PC-3 (cell line): Measurements from ENCODE around the gene AHDC1. TPM values are rescaled to one million over a fixed set of nuclear protein-coding genes. Genes with fewer than 3 reads are reported as not detected.

ENCODE experiments used
- ATAC-seq: fragments of 200-7000 bp; cut with Tn5 transposase; 2 replicates; pipeline ENCODE4 v1.9.1; 2020; ENCODE audit warnings: mild to moderate bottlenecking, moderate library complexity
- BruUV-seq: library from RNA; stranded (reverse); fragments of 400-500 nt; replicated peaks from 2 replicates; lab custom pipeline; 2021; lab: Mats Ljungman, UMichigan
- CTCF ChIA-PET: fragments of 300-600 bp; sonication (Branson Sonifier 250); formaldehyde crosslinking; loops from one replicate; lab custom pipeline; 2022; ENCODE audit warnings: antibody characterized with exemption; lab: Charles Lee
- POLR2A ChIA-PET: fragments of 300-600 bp; sonication (Branson Sonifier 250); formaldehyde crosslinking; loops from one replicate; lab custom pipeline; 2022; ENCODE audit warnings: antibody characterized with exemption; ENCODE audit not compliant: unreplicated experiment; lab: Charles Lee
- DNase-seq: peaks from one replicate; pipeline ENCODE4 v3.0.0-alpha.2; 2015
- H2AFZ ChIP-seq: fragments of 300-600 bp; sonication (generic); 2 replicates; pipeline ENCODE4 v1.6.0; 2016; ENCODE audit warnings: antibody characterized with exemption, low read length
- H3F3A ChIP-seq: fragments of 300-600 bp; sonication (generic); one replicate; pipeline ENCODE4 v1.6.0; 2017; ENCODE audit warnings: antibody characterized with exemption, low read length, control low read depth, mild to moderate bottlenecking; ENCODE audit not compliant: unreplicated experiment
- H3K27ac ChIP-seq: fragments of 300-600 bp; sonication (generic); 2 replicates; pipeline ENCODE4 v1.5.1; 2016; ENCODE audit warnings: mild to moderate bottlenecking, low read length
- H3K27me3 ChIP-seq: fragments of 300-600 bp; sonication (generic); 2 replicates; pipeline ENCODE4 v1.6.1; 2016; ENCODE audit warnings: low read length, mixed read lengths
- H3K36me3 ChIP-seq: fragments of 300-600 bp; sonication (generic); 2 replicates; pipeline ENCODE4 v1.6.1; 2016; ENCODE audit warnings: low read depth, mixed run types, low read length, mixed read lengths
- H3K4me1 ChIP-seq: fragments of 300-600 bp; sonication (generic); 2 replicates; pipeline ENCODE4 v1.5.1; 2016; ENCODE audit warnings: low read length; ENCODE audit not compliant: insufficient read depth
- H3K4me2 ChIP-seq: fragments of 300-600 bp; sonication (generic); 2 replicates; pipeline ENCODE4 v1.6.0; 2016; ENCODE audit warnings: low read length
- H3K4me3 ChIP-seq: fragments of 300-600 bp; sonication (generic); 2 replicates; pipeline ENCODE4 v1.5.1; 2016; ENCODE audit warnings: mild to moderate bottlenecking, low read length, mixed read lengths
- H3K79me2 ChIP-seq: fragments of 300-600 bp; sonication (generic); 2 replicates; pipeline ENCODE4 v1.6.1; 2017; ENCODE audit warnings: low read length, mixed read lengths
- H3K9ac ChIP-seq: fragments of 300-600 bp; sonication (generic); 2 replicates; pipeline ENCODE4 v1.6.0; 2016; ENCODE audit warnings: mild to moderate bottlenecking, low read length
- H3K9me2 ChIP-seq: fragments of 300-600 bp; sonication (generic); replicated peaks from 2 replicates; pipeline ENCODE4 v1.6.1; 2016; ENCODE audit warnings: mixed run types, low read length, mixed read lengths
- H3K9me3 ChIP-seq: fragments of 300-600 bp; sonication (generic); 2 replicates; pipeline ENCODE4 v1.6.1; 2016; ENCODE audit warnings: low read length, mixed read lengths
- H4K20me1 ChIP-seq: fragments of 300-600 bp; sonication (generic); 2 replicates; pipeline ENCODE4 v1.6.1; 2016; ENCODE audit warnings: low read length, mixed read lengths
- CTCF ChIP-seq: fragments of 300-600 bp; sonication (generic); conservative IDR thresholded peaks from 2 replicates; pipeline ENCODE4 v1.5.1; 2017; ENCODE audit warnings: antibody characterized with exemption, low read depth, mild to moderate bottlenecking, low read length
- EZH2 ChIP-seq: fragments of 300-600 bp; sonication (generic); IDR thresholded peaks from one replicate; pipeline ENCODE4 v1.6.1; 2017; ENCODE audit warnings: antibody characterized with exemption, mild to moderate bottlenecking, low read length; ENCODE audit not compliant: unreplicated experiment
- EZH2phosphoT487 ChIP-seq: fragments of 300-600 bp; sonication (generic); IDR thresholded peaks from 2 replicates; pipeline ENCODE4 v1.6.1; 2018; ENCODE audit warnings: mild to moderate bottlenecking, antibody characterized with exemption, low read length, borderline replicate concordance
- intact Hi-C: fragments of 100-400 bp; cut with micrococcal nuclease; formaldehyde crosslinking; loops from 2 replicates; pipeline ENCODE4 v1.9.0; 2023
- total RNA-seq: library from RNA; depleted of rRNA; stranded (reverse); fragments of >200 nt; gene quantifications from 2 replicates; pipeline ENCODE4 v1.2.3, GENCODE V29; 2014

The AHDC1 gene
- total RNA-seq, 1 experiment from 2014 or later: 15.2 TPM

GRCh38 chr1:27650539-27651175 is 46.7 kb upstream of the AHDC1 start:
- Histone ChIP-seq H3K27me3 (no peaks in the 10 kb centered on the region), H3K36me3 (no peaks in the 10 kb centered on the region), H3K79me2 (no peaks in the 10 kb centered on the region), H3K27ac (no peak overlapping the region), H3F3A (no peaks in the 10 kb centered on the region), H3K4me3 (no peak overlapping the region), H3K4me2 (0 out of 2 replicates have a peak overlapping the region, but pooled peaks have one; percentile 21), H2AFZ (peak overlapping the region; percentile 51), H3K9ac (no peak overlapping the region), H3K4me1 (peaks cover 8% of the 10 kb centered on the region), H3K9me3 (no peaks in the 10 kb centered on the region), H3K9me2 (no peaks in the 10 kb centered on the region), H4K20me1 (no peaks in the 10 kb centered on the region)
- intact Hi-C loops: no loop called here
- ChIA-PET CTCF (no interaction called here), POLR2A (no interaction called here)
- DNase-seq: peak; percentile 44
- TF ChIP-seq CTCF: no peak
- no peak for TF ChIP-seq EZH2phosphoT487
- no peak for TF ChIP-seq EZH2
- no TSS peak for BruUV-seq
- ATAC-seq: peak; percentile 57

- Histone ChIP-seq H3K4me1 (peaks cover 8% of the 10 kb centered on the region), H3K9me2 (no peaks in the 10 kb centered on the region), H2AFZ (peak overlapping the region; percentile 51; the same call in 1 of the 2 replicates), H3K4me2 (no peak overlapping the region), H3K9me3 (no peaks in the 10 kb centered on the region), H4K20me1 (no peaks in the 10 kb centered on the region), H3K4me3 (no peak overlapping the region), H3K9ac (no peak overlapping the region), H3K27ac (no peak overlapping the region), H3K36me3 (no peaks in the 10 kb centered on the region), H3F3A (no peaks in the 10 kb centered on the region), H3K27me3 (no peaks in the 10 kb centered on the region), H3K79me2 (no peaks in the 10 kb centered on the region)
- ATAC-seq (no peak), DNase-seq (no peak)
- no TSS peak for BruUV-seq
- CTCF ChIA-PET: no interaction called here
- TF ChIP-seq EZH2phosphoT487 (no peak), EZH2 (no peak), CTCF (no peak)
- POLR2A ChIA-PET: no interaction called here
- intact Hi-C loops: no loop called here
Observed at GRCh38 chr1:27650171-27650538, 46.2 kb upstream of the AHDC1 start.

GRCh38 chr1:27649306-27649635 is 45.3 kb upstream of the AHDC1 start:
- Histone ChIP-seq H3K27me3 (no peaks in the 10 kb centered on the region), H3K4me1 (peaks cover 8% of the 10 kb centered on the region), H4K20me1 (no peaks in the 10 kb centered on the region), H3K9me2 (no peaks in the 10 kb centered on the region), H3K4me2 (no peak overlapping the region), H3K9ac (no peak overlapping the region), H3K79me2 (no peaks in the 10 kb centered on the region), H3F3A (no peaks in the 10 kb centered on the region), H3K4me3 (no peak overlapping the region), H3K36me3 (no peaks in the 10 kb centered on the region), H3K9me3 (no peaks in the 10 kb centered on the region), H3K27ac (no peak overlapping the region), H2AFZ (no peak overlapping the region)
- POLR2A ChIA-PET: no interaction called here
- no TSS peak for BruUV-seq
- no peak for DNase-seq
- TF ChIP-seq EZH2phosphoT487 (no peak), EZH2 (no peak), CTCF (no peak)
- CTCF ChIA-PET: interaction anchor here (0.6 kb wide), 1 partner anchor 71 kb away, joined by 3 read pairs; no protein-coding TSS in a partner anchor
- intact Hi-C loops: no loop called here
- ATAC-seq: no peak
